ENCODE measurements around the gene JMJD8. TPM values are rescaled to one million over a fixed set of nuclear protein-coding genes. Genes with fewer than 3 reads are reported as not detected.
A peak's percentile ranks its signal among the peaks of the same experiment; 100 is the strongest.

The JMJD8 gene
- total and polyA plus RNA-seq, 9 of the 15 experiments (the other 6 are each of a cell fraction or from before 2014, with no cell fraction given): 1.2 to 50.6 (median 29.3) TPM

DNA sequence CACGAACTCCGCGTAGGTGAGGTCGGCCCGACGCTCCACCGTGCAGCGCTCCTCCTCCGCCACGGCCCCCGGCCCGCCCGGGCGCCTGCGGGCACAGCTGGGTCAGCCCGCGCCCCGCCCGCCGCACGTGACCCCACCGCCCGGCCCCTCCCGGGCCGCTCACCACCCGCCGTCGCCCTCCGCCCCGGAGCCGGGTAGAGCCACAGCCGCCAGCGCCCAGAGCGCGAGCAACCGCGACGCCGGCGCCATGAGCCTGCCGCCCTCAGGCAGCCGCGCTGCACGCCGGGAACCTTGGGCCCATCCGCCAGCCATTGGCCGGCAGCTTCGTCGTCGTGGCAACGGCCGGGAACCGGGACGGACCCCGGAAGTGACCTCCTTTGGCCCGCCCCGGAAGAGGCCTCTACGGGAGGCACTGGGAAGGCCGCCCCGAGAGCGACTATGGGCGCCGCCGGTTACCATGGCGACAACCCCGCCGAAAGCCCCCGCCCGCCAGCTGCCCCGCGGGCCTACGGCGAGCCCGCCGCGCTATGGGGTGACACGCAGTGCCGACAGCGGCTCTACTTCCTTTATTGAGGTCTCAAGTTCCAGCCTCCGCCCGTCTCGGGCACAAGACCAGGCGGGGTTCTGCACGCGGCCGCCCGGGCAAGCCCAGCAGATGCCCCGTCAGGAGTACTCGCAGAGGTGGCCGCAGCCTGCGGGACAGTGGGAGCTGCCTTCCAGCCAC is at the start of gene JMJD8 (continued):
- TF ChIP-seq ZNF347 (CRISPR knock-in tag; IDR thresholded peaks at IDR 0.05; ENCODE audit: low read depth) (no peak), ERF (CRISPR knock-in tag; IDR thresholded peaks at IDR 0.05) (peak; percentile 36), SIX5 (IDR thresholded peaks at IDR 0.05; ENCODE audit: borderline replicate concordance in 1 of 2, insufficient read depth in 1 of 2, low read depth in 1 of 2, low read length in 2 of 2) (no peak), CCNT2 (IDR thresholded peaks at IDR 0.05; ENCODE audit: borderline replicate concordance, extremely low read depth, insufficient read length, low read depth, low read length) (peak; percentile 87), POLR2H (tag; IDR thresholded peaks at IDR 0.05; ENCODE audit: low read depth) (peak; percentile 67; the same call in 1 of the 2 replicates), ZNF778 (CRISPR knock-in tag; IDR thresholded peaks at IDR 0.05) (no peak), TSHZ1 (CRISPR knock-in tag; IDR thresholded peaks at IDR 0.05) (no peak), ZBTB43 (CRISPR knock-in tag; IDR thresholded peaks at IDR 0.05) (peak; percentile 45; the same call in 1 of the 2 replicates), POLR2A (conservative IDR thresholded peaks at IDR 0.05) (peak; percentile 59; the same call in 1 of the 2 replicates), ZNF282 (CRISPR knock-in tag; IDR thresholded peaks at IDR 0.05) (0 out of 2 replicates have a peak, but pooled peaks have one; percentile 12), TCF7 (IDR thresholded peaks at IDR 0.05; ENCODE audit: borderline replicate concordance) (no peak), PHB (CRISPR knock-in tag; IDR thresholded peaks at IDR 0.05) (0 out of 2 replicates have a peak, but pooled peaks have one; percentile 30), ZKSCAN8 (CRISPR knock-in tag; IDR thresholded peaks at IDR 0.05) (no peak), ZNF76 (CRISPR knock-in tag; IDR thresholded peaks at IDR 0.05; ENCODE audit: borderline replicate concordance) (no peak), PTTG1 (tag; IDR thresholded peaks at IDR 0.05; ENCODE audit: low read depth) (no peak), NONO (IDR thresholded peaks at IDR 0.05; ENCODE audit: low read depth in 2 of 2, low read length in 1 of 2) (peak; percentile 70 to 86; a peak in 3 of 4 replicates)
- TF ChIP-seq, protein P1, sequence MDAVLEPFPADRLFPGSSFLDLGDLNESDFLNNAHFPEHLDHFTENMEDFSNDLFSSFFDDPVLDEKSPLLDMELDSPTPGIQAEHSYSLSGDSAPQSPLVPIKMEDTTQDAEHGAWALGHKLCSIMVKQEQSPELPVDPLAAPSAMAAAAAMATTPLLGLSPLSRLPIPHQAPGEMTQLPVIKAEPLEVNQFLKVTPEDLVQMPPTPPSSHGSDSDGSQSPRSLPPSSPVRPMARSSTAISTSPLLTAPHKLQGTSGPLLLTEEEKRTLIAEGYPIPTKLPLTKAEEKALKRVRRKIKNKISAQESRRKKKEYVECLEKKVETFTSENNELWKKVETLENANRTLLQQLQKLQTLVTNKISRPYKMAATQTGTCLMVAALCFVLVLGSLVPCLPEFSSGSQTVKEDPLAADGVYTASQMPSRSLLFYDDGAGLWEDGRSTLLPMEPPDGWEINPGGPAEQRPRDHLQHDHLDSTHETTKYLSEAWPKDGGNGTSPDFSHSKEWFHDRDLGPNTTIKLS (IDR thresholded peaks at IDR 0.05; ENCODE audit: borderline replicate concordance, low read depth): peak; percentile 63; the same call in 1 of the 2 replicates
- TF ChIP-seq, protein P2, sequence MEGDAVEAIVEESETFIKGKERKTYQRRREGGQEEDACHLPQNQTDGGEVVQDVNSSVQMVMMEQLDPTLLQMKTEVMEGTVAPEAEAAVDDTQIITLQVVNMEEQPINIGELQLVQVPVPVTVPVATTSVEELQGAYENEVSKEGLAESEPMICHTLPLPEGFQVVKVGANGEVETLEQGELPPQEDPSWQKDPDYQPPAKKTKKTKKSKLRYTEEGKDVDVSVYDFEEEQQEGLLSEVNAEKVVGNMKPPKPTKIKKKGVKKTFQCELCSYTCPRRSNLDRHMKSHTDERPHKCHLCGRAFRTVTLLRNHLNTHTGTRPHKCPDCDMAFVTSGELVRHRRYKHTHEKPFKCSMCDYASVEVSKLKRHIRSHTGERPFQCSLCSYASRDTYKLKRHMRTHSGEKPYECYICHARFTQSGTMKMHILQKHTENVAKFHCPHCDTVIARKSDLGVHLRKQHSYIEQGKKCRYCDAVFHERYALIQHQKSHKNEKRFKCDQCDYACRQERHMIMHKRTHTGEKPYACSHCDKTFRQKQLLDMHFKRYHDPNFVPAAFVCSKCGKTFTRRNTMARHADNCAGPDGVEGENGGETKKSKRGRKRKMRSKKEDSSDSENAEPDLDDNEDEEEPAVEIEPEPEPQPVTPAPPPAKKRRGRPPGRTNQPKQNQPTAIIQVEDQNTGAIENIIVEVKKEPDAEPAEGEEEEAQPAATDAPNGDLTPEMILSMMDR (IDR thresholded peaks at IDR 0.05 in 2 of 3, conservative IDR thresholded peaks at IDR 0.05 in 1 of 3; ENCODE audit: insufficient read depth in 2 of 3, low read depth in 1 of 3, low read length in 3 of 3): 0 out of 6 replicates have a peak, but pooled peaks of 1 of the 3 experiments have one; percentile 1

Measured in K562 (cell line).